ENCODE measurements around the gene OR5AN1. TPM values are rescaled to one million over a fixed set of nuclear protein-coding genes. Genes with fewer than 3 reads are reported as not detected.

The OR5AN1 gene
- total RNA-seq, 6 donors from 2014 or later, result not detected

- Histone ChIP-seq H3K27ac (no peak overlapping the region), H3K27me3 (no peaks in the 10 kb centered on the region), H3K4me3 (no peak overlapping the region), H3K9me3 (peaks cover 0 to 9% (median 0%) of the 10 kb centered on the region in 4 donors), H3K4me1 (no peaks in the 10 kb centered on the region), H3K36me3 (no peaks in the 10 kb centered on the region)
- no peak for ATAC-seq (ENCODE audit: low FRiP score in 2 of 2)
- TF ChIP-seq POLR2AphosphoS5 (IDR thresholded peaks at IDR 0.05) (no peak), POLR2A (IDR thresholded peaks at IDR 0.05) (no peak), CTCF (IDR thresholded peaks at IDR 0.05) (no peak), EP300 (IDR thresholded peaks at IDR 0.05) (no peak)
- DNase-seq, result no peak
Measured at GRCh38 chr11:59403546-59403945, 44.9 kb downstream of the OR5AN1 start.

- no peaks in the 10 kb centered on the region for H3K27me3 ChIP-seq
- H3K27ac ChIP-seq, result no peak overlapping the region
- H3K36me3 ChIP-seq, result no peaks in the 10 kb centered on the region
- H3K4me1 ChIP-seq, result no peaks in the 10 kb centered on the region
- H3K9me3 ChIP-seq, result peaks cover 0 to 8% (median 0%) of the 10 kb centered on the region in 4 donors
- no peak for DNase-seq
- H3K4me3 ChIP-seq, result no peak overlapping the region
- no peak for ATAC-seq (ENCODE audit: low FRiP score in 2 of 2)
- TF ChIP-seq EP300 (IDR thresholded peaks at IDR 0.05), result no peak
- TF ChIP-seq POLR2AphosphoS5 (IDR thresholded peaks at IDR 0.05), result no peak
- no peak for TF ChIP-seq CTCF (IDR thresholded peaks at IDR 0.05)
- 45 to 49% methylated on average over 2 of the region's 2 CpGs for WGBS, 2 donors
Measured at GRCh38 chr11:59413646-59414045, 55.0 kb downstream of the OR5AN1 start.

- Histone ChIP-seq H3K27ac (no peak overlapping the region), H3K4me3 (no peak overlapping the region), H3K36me3 (no peaks in the 10 kb centered on the region), H3K9me3 (peaks cover 0 to under 1% (median 0%) of the 10 kb centered on the region in 4 donors), H3K4me1 (no peaks in the 10 kb centered on the region), H3K27me3 (no peaks in the 10 kb centered on the region)
- 86 to 91% methylated on average over 1 of the region's 1 CpG for WGBS, 2 donors
- TF ChIP-seq POLR2A (IDR thresholded peaks at IDR 0.05) (no peak), CTCF (IDR thresholded peaks at IDR 0.05) (no peak), POLR2AphosphoS5 (IDR thresholded peaks at IDR 0.05) (no peak), EP300 (IDR thresholded peaks at IDR 0.05) (no peak)
- ATAC-seq (ENCODE audit: low FRiP score in 2 of 2), result no peak
- DNase-seq, result no peak
Measured at GRCh38 chr11:59415111-59415510, 56.4 kb downstream of the OR5AN1 start.

- no peak for TF ChIP-seq POLR2A (IDR thresholded peaks at IDR 0.05)
- no peak for TF ChIP-seq POLR2AphosphoS5 (IDR thresholded peaks at IDR 0.05)
- no peak for TF ChIP-seq EP300 (IDR thresholded peaks at IDR 0.05)
- no peak for TF ChIP-seq CTCF (IDR thresholded peaks at IDR 0.05)
- no peaks in the 10 kb centered on the region for H3K27me3 ChIP-seq
- H3K27ac ChIP-seq, result no peak overlapping the region
- H3K36me3 ChIP-seq, result no peaks in the 10 kb centered on the region
- H3K4me1 ChIP-seq, result no peaks in the 10 kb centered on the region
- DNase-seq, result no peak
- WGBS, 2 donors, result 91 to 93% methylated on average over 5 of the region's 5 CpGs
- no peak for ATAC-seq (ENCODE audit: low FRiP score in 2 of 2)
- no peak overlapping the region for H3K4me3 ChIP-seq
- H3K9me3 ChIP-seq, result no peaks in the 10 kb centered on the region
Measured at GRCh38 chr11:59416613-59417012, 57.9 kb downstream of the OR5AN1 start.

- Histone ChIP-seq H3K27me3 (no peaks in the 10 kb centered on the region), H3K36me3 (no peaks in the 10 kb centered on the region), H3K4me3 (no peak overlapping the region), H3K9me3 (no peaks in the 10 kb centered on the region), H3K27ac (no peak overlapping the region), H3K4me1 (no peaks in the 10 kb centered on the region)
- ATAC-seq (ENCODE audit: low FRiP score in 2 of 2), result no peak
- TF ChIP-seq EP300 (IDR thresholded peaks at IDR 0.05), result no peak
- TF ChIP-seq POLR2AphosphoS5 (IDR thresholded peaks at IDR 0.05), result no peak
- TF ChIP-seq POLR2A (IDR thresholded peaks at IDR 0.05), result no peak
- TF ChIP-seq CTCF (IDR thresholded peaks at IDR 0.05), result no peak
- no peak for DNase-seq
- 62 to 65% methylated on average over 5 of the region's 5 CpGs for WGBS, 2 donors
Measured at GRCh38 chr11:59417023-59417422, 58.3 kb downstream of the OR5AN1 start.
